ENCODE data around the gene PAGR1.

DNA sequence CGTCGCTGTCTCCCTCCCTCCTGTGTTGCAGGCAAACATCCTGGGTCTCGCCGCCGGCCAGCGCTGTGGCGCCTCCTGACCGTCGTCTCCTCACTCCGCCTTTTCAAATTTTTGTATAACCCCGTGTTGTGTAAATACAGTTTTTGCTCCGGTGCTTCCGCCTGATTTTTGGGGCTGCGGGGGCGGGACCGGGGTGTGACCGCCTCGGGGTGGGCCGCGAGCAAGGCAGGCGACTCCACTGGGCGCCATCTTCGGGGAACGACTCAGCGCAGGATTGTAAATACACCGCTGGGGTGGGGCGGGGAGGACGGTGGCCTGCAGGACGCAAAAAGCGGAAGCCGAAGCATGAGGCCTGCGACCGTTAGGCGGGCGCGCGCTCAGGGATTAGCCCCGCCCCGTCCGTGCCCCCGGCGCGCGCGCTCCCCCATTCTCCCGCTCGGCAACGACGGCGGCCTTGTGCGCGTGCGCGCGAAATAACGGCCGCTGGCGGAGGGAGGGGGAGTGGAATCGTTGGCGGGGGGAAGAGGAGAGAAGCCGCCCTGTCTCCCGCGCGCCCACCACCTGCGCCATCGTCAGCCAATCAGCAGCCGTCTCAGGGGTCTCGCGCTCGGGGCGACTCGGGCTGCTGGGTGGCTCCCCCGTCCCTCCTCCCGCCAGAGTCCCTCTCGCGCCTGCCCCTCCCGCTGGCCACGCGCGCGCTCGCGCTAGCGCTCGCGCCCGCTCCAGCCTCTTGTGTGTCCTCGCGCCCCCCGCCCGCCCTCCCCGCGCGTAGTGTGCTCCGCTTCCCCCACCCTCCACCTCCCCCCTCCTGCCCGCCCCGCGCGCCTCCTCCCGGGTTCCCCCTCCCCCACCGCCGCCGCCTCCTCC, 10.5 kb upstream of the PAGR1 start:
- TF ChIP-seq POLR2AphosphoS5 (IDR thresholded peaks at IDR 0.05) (peak; percentile 97), RAD21 (conservative IDR thresholded peaks at IDR 0.05) (peak; percentile 24), SMC3 (conservative IDR thresholded peaks at IDR 0.05; ENCODE audit: poor library complexity) (peak; percentile 53)
- TF ChIP-seq, protein P1, sequence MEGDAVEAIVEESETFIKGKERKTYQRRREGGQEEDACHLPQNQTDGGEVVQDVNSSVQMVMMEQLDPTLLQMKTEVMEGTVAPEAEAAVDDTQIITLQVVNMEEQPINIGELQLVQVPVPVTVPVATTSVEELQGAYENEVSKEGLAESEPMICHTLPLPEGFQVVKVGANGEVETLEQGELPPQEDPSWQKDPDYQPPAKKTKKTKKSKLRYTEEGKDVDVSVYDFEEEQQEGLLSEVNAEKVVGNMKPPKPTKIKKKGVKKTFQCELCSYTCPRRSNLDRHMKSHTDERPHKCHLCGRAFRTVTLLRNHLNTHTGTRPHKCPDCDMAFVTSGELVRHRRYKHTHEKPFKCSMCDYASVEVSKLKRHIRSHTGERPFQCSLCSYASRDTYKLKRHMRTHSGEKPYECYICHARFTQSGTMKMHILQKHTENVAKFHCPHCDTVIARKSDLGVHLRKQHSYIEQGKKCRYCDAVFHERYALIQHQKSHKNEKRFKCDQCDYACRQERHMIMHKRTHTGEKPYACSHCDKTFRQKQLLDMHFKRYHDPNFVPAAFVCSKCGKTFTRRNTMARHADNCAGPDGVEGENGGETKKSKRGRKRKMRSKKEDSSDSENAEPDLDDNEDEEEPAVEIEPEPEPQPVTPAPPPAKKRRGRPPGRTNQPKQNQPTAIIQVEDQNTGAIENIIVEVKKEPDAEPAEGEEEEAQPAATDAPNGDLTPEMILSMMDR (IDR thresholded peaks at IDR 0.05; ENCODE audit: poor library complexity, severe bottlenecking), result no peak
- TF ChIP-seq, protein P2, sequence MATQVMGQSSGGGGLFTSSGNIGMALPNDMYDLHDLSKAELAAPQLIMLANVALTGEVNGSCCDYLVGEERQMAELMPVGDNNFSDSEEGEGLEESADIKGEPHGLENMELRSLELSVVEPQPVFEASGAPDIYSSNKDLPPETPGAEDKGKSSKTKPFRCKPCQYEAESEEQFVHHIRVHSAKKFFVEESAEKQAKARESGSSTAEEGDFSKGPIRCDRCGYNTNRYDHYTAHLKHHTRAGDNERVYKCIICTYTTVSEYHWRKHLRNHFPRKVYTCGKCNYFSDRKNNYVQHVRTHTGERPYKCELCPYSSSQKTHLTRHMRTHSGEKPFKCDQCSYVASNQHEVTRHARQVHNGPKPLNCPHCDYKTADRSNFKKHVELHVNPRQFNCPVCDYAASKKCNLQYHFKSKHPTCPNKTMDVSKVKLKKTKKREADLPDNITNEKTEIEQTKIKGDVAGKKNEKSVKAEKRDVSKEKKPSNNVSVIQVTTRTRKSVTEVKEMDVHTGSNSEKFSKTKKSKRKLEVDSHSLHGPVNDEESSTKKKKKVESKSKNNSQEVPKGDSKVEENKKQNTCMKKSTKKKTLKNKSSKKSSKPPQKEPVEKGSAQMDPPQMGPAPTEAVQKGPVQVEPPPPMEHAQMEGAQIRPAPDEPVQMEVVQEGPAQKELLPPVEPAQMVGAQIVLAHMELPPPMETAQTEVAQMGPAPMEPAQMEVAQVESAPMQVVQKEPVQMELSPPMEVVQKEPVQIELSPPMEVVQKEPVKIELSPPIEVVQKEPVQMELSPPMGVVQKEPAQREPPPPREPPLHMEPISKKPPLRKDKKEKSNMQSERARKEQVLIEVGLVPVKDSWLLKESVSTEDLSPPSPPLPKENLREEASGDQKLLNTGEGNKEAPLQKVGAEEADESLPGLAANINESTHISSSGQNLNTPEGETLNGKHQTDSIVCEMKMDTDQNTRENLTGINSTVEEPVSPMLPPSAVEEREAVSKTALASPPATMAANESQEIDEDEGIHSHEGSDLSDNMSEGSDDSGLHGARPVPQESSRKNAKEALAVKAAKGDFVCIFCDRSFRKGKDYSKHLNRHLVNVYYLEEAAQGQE (IDR thresholded peaks at IDR 0.05; ENCODE audit: borderline replicate concordance), result peak; percentile 93
